HG02571 (cell line): ENCODE results near the gene IRF5.
A peak's percentile ranks its signal among the peaks of the same experiment; 100 is the strongest.

Experiments used
- ATAC-seq: cut with Tn5 transposase; IDR thresholded peaks from one replicate; pipeline ENCODE4 v1.9.1; 2021; ENCODE audit warnings: mild to moderate bottlenecking, moderate library complexity; ENCODE audit not compliant: unreplicated experiment

IRF5 gene, protein sequence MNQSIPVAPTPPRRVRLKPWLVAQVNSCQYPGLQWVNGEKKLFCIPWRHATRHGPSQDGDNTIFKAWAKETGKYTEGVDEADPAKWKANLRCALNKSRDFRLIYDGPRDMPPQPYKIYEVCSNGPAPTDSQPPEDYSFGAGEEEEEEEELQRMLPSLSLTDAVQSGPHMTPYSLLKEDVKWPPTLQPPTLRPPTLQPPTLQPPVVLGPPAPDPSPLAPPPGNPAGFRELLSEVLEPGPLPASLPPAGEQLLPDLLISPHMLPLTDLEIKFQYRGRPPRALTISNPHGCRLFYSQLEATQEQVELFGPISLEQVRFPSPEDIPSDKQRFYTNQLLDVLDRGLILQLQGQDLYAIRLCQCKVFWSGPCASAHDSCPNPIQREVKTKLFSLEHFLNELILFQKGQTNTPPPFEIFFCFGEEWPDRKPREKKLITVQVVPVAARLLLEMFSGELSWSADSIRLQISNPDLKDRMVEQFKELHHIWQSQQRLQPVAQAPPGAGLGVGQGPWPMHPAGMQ

DNA sequence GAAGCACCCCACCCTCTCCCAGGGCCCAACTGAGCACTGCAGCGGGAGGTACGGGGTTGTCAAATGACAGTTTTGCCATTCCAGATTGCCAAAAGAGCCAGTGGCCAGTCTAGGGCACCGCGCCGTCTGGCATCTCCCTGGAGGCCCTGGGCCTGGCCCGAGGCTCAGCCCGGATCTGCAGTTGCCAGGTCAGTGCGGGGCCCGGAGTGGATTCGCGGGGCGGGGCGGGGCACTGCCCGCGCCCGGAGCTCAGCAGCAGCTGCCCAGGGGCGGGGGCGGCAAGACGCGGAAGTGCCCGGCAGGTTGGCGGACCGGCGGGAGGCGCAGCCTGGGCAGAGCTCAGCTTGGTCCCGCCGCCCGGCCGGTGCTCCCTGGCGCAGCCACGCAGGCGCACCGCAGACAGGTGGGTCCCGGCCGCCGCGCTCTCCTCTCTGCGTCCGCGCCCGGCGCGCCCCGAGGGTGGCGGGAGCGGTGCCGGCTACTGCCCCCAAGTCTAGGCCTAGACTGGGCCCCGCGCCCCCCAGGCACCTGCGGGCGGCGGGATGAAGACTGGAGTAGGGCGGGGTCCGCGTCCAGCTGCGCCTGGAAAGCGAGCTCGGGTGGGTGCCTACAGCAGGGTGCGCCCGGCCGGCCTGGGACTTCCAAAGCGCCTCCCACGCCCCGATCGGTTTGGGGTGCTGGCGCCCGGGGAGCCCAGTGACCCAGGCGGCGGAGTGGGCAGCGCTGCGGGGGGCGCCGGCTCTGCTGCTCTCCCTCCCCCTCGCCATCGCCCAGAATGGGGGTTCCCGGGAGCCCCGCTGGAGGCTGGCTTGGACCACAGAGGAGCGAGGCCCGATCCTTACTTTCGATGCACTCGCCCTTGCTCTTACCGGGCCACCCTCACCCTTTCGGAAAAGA, at the start of gene IRF5:
Gene IRF5 (plus strand): TSS at position 281 of the 897 bp plus-strand sequence. CDS start 4,155 bp downstream, outside the sequence.
- ATAC-seq = peak; percentile 15

DNA sequence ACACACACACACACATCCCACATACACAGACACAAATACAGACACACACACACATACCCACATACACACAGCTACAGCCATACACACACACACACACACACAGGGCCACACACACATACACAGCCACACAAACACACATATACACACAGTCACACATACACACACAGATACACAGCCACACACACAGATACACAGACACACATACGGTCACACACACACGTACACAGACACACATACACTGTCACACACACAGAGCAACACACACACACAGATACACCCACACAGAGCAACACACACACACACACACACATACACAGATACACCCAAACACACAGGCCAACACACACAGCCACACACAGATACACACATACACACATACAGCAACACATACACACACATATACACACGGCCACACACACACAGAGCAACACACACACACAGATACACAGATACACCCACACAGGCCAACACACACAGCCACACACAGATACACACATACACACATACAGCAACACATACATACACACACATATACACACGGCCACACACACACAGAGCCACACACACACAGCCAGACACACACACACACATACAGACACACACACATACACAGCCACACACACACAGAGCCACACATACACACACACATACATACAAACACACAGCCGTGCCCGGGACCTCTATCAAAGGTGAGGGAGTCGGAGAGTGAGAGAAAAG, 49.5 kb upstream of the IRF5 start:
- ATAC-seq = no peak

DNA sequence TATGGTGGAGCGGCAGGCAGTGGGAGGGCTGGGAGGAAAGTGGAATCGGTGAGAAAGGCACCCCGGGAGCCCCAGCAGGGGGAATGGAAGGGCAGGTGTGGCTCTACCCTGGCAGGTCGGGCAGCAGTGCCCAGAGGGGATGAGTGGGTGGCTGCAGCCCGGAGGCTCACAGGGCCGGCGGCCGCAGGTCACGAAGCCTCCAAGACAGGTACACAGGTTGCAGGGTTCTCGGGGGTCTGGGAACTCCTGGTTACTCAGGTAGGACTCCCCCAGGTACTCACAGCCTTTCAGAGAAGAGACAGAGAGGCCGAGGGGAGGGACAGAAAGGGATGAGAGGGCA, 49.0 kb upstream of the IRF5 start:
- no peak for ATAC-seq

DNA sequence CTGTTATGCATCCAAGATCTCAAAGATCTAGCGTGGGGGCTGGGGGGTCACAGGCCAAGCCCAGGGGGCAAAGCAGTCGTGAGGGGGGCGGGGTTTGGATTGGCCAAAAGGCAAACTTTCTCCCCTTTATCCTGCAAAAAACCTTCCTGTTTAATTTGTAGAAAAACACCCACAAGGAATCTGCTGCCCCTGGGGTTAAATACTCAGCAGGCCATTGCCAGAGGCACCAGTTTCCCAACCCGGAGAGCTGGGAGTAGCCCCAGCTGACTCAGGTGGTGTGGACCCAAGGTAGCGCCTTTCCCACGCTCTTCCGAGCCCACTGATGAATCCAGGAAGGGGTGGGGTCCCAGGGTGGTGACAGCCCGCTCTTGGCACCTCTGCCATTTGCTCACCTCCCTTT, 48.6 kb upstream of the IRF5 start:
- ATAC-seq = no peak

DNA sequence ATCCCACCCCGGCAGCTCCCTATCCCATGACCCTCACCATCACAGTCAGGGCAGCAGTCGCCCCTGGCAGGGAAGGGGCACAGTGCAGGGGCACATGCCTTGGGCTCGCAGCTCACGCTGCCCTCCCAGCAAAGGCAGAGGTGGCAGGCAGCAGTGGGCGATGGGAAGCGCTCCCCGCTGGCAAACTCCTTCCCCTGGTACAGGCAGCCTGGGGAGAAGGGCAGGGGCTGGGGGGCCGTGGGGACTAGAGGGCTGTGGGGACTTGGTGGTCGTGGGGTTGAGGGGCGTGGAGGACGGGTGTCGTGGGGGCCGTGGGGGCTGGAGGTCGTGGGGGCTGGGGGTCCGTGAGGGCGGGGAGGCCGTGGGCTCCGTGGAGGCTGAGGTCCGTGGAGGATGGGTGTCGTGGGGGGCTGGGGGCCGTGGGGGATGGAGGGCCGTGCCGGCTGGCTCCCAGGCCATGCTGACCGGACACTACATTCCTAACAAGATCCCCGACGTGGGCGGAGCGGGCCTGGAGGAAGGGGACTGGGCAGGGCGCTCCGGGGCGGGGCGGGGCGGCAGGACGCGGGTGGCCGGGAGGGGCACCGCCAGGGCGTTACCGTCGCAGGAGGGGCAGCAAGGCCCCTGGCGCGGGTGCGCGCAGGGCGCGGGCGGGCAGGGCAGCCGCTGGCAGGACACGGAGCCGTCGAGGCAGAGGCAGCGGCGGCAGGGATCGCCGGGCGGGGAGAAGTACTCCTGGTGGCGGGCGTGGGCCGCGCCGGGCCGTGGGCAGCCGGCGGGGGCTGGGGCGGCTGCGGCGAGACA, 47.2 kb upstream of the IRF5 start:
- ATAC-seq = no peak

DNA sequence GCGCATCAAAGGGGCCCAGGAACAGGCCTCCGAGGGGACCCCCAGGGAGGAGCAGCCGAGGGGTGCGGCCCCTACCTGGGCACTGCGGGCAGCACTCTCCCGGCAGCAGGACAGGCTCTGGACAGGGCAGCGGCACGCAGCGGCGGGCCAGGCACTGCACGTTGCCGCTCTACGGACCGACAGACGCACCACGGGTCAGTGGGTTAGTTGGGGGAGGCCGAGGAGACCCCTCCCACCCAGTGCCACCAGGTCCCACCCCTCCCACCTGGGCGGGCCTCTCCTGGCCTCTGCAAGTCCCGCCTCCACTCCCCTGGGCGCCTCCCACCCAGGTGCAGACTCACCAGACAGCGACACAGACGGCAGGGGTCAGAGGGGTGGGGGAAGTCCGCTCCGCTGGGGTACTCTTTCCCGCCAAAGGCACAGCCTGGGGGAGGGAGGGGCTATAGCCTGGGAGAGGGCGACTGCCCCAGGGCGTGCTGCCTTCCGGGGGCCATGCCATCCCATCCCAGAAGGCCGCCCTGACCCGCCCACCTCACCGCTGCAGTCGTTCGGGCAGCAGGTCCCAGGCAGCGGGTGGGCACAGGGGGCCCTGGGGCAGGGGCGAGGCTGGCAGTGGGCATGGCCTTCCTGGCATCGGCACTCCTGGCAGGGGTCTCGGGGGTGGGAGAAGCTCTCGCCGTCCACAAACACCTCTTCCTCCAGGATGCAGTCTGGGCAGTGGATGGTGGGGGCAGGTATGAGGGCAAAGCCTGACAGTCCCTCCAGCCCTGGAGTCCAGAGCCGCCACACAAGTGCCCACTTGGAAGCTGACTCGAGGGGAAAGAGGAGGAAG, 46.4 kb upstream of the IRF5 start:
- no peak for ATAC-seq

DNA sequence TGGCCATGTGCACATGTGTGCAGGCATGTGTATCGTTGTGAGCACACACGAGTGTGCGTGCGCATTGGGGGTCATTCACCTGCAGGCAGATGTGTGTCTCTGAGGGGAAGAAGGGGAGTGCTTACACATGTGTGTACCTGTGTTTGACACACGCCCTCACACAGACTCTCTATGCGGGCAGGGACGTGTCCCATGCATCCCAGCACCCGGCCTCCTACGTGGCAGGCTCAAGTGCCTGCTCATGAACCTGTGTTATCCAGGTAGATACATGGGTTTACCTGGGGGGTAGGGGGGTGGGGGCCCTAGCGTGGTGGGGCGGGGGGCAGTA, 45.8 kb upstream of the IRF5 start:
- no peak for ATAC-seq

DNA sequence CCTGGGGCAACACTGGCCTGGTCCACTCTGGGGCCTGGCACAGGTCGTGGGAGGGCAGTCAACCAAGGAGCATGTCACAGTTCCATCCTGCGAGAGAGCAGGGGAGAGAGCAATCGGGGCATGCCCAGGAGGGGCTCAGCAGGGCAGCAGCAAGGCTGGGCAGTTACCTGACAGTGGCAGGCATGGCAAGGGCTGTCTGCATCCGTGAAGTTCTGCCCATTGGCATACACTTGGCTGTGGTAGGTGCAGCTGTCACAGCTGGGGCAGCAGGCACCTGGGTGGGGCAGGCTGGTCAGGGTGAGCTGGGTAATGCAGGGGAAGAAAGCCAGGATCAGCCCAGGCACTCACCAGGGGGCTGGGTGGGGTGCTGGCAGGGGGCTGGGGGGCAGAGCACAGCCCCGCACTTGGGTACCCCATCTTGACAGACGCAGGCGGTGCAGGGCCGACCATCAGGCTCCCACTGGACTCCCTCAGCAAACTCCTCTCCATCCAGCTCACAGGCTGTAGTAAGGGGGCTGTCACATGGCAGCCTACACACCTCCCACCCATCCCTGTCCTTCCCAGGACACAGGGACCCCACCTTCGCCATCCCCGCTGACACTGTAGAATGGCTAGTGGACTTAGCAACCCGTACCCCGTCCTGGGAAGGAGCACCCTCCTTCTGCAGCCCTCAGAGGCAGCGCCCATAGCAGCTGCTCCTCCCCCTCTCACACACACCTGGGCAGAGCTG, 45.0 kb upstream of the IRF5 start:
- no peak for ATAC-seq

DNA sequence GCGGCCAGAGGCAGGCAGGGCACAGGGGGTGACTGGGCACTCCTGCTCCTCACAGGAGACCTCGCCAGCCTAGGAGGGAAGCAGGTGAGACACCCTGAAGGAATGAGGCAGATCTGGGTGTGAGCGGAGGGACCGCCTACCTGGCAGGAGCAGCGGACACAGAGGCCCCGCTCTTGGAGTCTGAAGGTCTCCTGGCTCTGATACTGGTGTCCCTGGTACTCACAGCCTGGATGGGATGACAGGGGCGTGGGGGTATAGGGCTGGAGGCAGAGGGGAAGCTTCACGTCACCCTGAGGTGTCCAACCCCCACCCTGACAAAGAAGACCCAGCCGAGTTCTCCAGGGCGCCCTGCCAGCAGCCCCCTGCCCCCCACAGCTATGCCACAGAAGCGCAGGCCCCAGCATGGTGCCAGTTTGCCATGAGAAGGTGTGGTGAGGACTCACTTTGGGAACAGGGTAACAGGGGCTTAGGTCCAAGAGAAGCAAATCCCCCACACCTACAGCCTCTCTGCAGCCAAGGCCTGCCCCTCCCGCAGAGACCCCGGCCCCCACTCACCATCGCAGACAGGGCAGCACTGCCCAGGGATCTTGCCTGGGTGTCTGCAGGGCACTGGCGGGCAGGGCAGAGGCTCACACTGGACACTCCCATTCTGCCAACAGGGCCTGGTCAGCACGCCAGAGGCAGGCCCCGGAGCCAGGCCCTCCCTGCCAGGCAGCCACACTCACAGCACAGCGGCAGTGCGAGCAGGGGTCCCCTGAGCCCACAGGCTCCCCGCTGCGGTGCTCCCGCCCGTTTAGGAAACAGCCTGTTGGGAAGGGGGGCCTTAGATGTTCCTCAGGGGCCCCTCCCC, 44.3 kb upstream of the IRF5 start:
- no peak for ATAC-seq

DNA sequence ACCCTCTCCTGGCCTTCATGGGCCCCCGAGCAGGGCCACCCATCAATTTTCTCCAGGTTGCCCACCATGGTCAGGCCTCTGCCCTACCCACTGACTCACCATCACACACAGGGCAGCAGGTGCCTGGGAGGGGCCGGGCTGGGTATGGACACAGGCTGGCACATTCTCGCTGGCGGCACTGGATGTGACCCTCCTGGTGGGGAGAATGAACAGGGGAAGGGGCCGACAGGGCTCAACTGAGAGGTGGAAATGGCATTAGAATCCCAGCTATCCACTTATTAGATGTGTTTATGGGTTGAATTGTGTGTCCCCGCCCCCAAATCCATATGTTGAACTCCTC, 43.7 kb upstream of the IRF5 start:
- no peak for ATAC-seq

DNA sequence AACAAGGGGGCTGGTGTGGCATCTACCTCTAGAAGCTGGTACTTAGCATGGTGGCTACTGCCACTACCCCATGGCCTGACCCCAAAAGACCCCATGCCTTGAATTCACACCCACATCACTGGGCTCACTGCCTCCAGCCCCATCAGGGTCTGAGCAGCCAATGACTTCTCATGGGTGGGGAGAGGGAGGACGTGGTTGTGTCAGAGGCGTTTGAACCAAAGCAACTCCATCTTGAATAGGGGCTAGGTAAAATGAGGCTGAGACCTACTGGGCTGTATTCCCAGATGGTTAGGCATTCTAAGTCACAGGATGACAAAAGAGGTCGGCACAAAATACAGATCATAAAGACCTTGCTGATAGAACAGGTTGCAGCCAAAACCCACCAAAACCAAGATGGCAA, 42.4 kb upstream of the IRF5 start:
- no peak for ATAC-seq

DNA sequence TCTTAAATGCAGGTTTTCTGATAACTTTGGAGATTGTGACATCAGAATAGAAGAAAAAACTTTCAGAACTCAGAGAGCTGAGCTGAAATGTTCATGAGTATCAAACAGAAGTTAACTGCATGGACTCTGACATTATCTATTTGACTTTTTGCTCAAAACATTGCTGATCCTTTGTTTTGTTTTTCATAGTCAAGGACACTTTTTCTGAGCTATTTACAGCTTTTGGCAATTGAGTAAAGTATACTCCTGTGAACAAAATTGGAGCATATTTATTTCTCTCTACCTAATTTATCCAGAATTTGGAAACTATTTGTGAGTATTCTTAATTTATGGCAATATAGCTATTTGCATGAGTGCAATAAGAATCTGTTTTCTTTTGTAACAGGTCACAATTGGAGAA, 38.3 kb upstream of the IRF5 start:
- ATAC-seq = no peak

DNA sequence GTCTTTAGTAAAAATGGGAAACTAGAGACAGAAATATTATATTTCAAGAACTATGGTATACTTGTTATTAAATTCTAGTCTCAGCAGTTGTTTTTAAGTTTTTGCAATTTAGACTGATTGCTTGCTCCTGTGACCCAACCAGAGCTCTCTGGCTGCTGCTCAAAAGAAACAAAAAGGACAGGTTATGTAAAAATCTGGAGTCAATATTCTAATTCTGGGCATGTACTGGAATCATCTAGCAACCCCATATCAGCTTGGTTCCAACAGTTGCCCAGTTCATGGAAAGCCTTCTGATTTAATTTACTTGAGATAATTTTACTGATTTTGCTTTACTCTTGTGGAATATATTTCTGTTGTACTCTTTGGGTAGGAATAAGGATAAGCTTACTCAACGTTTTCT, 37.5 kb upstream of the IRF5 start:
- ATAC-seq = no peak

DNA sequence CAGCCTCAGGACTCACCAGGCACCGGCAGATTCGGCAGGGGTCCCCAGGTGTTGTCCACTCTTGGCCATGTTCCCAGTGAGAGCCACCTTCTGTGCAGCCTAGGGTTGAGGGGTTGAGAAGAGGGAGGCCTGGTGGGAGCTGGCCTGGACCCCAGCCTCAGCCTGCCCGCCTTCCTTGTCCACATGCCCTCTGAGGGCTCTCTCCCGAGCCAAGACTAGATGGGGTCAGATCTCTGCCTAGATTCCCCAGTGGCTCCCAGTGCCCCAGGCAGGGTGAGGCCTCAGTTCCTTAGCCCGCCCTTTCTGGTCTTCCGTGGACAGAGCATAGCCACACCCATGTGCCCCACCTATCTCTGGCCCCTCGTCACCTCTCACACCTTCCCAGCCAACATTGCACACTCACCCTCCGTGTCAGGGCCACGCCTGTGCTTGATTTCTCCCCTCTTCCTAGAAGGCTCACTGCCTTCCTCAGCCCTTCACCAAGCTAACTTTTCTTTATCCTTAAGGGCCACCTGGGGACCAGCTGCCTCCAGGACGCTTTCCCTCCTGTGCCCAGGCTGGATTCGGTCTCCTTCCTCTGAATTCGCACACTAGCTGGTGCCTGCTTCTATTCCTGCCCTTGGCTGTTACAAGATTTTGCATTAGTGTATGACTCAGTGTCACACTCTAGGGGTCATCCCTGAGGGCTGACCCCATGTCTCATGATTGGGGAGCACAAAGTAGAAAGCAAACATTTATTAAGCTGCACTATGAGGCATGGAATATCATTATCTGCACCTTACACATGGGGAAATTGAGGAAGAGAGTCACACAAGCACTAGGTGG, 34.8 kb upstream of the IRF5 start:
- ATAC-seq = no peak

DNA sequence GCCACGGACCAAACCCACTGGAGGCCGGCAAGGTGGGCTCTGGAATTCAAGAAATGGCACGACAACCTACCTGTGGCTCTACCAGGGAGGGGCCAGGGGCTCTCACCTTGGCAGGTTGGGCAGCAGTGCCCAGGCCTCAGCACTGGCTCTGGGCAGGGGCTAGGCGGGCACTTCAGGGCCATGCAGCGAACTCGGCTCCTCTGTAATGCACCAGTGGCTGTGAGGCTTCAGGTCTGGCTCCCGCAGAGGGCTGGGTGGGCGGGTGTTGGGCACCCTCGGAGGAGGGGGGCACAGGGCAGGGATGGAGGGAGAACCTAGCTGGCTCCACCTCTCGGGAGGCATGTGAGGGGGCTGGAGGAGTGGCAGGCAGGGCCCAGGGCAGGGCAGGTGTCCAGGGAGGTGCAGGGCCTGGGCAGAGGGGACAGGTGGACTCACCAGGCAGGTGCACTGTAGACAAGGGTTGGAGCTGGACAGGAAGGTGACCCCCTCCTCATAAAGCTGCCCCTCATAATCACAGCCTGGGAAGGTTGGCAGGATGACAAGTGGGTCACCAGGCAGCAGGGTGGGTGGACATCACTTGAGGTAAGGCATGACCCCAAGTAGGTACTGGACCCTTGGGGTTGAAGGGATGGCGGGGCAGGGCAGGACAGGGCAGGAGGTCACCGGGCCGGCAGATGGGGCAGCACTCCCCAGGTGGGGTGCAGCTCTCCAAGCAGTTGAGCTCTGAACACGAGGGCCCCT, 33.9 kb upstream of the IRF5 start:
- no peak for ATAC-seq

DNA sequence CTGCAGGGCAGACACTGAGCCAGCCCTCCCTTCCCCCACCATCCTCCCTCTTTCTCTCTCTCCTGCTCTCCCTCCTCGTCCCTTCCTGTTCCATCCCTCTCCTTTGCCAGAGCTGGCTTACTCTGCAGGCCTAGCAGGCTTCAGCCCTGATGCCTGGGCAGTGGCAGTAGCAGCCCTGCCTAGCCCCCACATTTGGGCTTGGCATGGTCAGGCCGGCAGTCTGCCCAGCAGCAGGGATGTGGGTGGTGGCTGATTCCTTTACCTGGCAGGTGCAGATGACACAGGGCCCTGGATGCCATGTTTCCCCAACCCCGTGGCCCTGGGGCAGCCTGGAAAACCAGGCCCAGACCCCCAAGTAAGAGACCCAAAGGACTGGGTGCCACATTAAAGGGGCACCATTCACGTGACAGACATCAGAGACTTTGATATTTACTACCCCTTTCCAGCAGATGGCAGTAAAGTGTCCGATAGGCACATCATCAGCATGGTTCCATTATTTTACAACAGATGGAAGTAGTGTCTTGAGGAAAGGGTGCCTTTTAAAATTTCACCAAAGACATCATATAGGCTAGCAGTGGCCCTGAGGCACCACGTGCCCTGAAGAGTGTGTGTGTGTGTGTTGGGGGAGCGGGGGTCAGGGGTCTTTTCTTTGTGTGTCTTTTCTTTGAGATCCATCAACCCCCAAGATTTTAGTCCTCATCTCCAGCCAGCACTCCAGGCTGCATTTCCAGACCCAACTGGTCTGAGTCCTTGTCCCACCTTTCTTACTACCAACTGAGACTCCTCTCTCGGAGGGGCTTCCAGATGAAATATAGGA, 33.1 kb upstream of the IRF5 start:
- ATAC-seq = no peak
